NCI-H1694 treated with DMSO at 0.1 percent for 48 hours (cell line): ENCODE data around the gene FDXR.

Experiments
- DNase-seq: peaks from one replicate; lab custom pipeline; 2025; lab: John Stamatoyannopoulos, UW

Gene FDXR

DNA sequence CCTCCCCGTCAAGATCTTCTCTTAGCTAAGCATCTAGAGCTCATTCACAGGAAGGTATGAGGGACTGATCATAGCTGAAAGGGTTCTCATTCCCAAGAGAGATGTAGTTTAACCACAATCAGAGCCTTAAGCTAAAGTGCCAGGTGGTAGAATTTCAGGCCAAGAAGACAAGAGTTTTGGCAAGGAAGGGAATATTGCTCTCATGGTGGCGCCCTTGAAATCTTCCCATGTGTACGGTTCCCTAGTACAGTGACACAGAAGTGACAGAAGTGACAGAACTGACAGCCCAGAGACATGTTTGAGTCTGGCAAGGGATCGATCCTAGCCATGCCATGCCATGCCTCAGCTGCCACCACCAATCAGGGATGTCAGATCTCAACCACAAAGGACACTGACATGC lies 15.6 kb downstream of the FDXR start:
- no peak for DNase-seq

DNA sequence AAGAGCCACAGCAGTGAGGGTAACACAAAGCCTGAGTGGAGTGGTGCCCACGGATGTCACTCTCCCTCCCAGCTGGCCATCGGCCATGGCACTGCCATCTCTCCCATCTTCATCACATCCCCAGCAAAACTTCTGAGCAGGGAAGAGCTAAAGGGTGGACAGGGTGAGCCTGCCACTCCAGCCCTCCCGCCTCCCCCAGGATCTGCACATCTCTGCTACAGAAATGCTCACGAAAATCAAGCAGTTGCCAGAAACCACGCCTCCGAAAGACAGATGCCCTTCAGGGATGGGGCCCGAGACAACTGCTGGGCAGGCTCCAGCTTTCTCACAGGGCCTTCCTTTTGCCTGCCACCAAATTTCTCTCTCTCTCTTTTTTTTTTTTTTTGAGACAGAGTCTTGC lies 16.7 kb downstream of the FDXR start:
- peak; percentile 46 for DNase-seq

DNA sequence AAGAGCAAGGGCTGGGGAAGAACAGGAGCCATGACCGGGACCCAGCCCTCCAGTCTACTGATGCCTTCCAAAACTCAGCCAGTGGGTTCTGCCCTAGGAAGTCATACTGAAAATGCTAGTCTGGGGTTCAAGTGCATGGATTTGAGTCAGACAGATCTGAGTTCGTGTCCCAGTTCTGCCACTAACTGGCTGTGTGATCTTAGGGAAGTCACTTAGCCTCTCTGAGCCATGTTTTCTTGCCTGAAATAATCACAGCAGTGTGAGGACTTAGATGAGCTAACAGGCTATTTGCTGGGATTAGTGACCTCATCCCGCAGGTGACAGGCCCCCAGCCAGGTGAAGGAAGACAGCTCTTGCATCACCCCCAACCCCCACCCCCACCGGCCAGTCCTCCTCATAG lies 17.5 kb downstream of the FDXR start:
- no peak for DNase-seq

DNA sequence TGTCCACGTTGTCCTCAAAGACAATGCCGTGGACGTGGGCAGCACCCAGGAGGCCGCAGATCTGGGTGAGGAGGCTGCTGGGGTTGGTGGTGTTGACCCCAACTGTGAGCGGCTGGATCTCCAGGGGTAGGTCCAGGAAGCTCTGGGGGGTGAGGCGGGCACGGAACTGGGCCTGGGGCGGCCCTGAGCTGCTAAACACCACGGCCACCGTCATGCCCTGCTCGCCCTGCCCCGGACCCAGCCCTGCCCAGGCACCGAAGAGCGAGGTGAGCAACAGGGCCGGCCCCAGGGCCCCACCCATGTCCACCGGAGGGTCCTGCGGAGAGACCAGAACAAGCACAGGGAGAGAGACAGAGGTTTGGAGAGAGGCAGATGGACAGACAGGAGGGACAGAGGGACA lies 18.0 kb downstream of the FDXR start:
- DNase-seq: no peak

DNA sequence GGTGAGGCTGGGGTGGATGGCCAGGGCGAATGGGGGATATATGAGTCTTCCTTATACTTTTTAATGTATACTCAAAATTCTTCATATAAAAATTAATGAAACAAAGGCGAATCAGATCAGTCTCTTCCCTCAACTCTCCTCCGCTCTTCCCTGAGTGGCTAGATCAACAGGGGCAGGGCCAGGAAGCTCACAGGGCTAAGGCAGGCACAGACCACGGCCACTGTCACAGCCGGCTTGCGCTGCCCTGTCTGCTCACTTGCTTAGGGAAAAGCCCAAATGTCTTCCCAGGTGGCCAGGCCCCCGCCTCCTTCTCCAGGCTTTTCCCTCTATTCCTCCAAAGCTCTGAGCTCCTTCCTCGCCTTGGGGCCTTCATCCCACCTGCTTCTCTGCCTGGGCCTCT lies 19.1 kb downstream of the FDXR start:
- no peak for DNase-seq

DNA sequence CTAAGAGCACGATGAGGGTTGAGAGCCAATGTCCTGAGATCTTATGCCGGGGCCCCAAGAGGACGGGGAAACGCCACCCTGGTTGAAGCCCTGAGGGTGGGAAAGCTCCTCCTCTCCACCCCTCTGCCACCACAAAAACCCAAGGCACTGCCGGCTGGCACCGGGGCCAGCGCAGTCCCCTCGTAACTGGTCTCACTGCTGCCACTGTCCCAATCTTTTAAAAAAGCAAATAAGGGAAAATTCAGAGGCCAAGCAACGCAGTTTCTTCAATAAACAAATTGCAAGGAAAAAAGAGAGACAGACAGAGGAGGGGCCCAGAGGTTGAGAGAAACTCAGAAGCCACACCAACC lies 19.8 kb downstream of the FDXR start:
- no peak for DNase-seq

DNA sequence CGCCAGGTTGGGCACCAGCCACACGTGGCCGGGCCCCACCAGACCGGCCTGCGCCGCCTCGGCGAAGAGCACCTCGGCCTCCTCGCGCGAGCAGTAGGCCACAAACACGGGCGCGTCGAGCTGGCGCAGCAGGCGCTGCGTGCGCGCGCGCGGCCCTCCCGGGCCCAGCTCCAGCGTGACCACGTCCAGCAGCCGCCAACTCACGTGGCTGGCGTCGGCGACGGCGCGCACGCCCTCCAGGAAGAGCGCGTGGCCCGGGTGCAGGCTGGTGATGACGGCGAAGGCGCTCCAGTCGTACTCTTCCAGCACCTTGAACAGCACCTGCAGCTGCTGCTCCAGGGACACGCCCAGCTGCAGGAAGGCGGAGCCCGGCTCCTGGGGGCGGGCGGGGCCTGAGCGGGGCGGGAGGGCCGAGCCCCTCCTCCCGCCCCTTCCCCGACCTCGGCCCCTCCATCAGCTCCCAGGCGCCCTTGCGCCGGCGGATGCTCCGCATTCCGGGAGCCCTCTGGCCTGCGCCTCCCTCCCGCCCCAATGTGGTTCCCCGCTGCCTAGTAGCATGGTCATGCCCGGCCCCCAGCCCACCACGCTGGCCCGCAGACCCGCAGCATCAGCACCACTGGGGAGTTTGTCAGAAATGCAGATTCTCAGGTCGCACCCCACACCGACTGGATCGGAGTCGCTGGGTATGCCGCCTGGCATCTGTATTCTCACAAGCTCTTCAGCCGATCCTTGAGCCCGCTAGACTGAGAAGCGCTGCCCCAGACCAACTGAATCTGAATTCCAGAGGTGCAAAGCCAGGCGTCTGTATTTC lies 20.4 kb downstream of the FDXR start:
- no peak for DNase-seq

DNA sequence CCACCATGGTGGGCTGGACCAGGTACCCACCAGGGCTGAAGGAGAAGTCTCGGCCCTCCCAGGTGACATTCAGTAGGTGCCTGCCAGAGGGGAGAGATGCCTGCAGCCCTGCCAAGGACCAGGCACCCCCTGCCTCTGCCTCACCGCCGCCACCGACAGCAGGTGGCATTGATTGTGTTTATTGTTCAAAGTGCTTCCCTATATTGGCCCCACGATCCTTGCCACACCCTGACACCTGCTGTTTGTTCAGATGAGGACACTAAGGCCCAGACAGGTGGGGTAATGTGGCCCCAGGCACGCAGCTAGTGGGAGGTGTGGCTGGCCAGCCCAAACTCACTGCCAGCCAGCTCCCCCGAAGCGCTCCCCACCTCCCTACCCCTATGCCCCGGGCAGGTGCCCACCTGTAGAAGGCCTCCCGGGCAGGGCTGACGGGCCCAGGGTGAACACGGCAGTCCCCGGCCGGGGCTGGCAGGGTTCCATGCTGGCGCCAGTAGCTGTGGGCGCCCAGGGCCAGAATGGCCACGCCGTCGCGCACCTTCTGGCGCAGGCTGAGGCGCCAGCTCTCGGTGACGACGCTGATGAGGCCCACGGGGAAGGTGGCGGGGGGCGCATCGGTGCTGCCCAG lies 21.1 kb downstream of the FDXR start:
- DNase-seq: no peak

DNA sequence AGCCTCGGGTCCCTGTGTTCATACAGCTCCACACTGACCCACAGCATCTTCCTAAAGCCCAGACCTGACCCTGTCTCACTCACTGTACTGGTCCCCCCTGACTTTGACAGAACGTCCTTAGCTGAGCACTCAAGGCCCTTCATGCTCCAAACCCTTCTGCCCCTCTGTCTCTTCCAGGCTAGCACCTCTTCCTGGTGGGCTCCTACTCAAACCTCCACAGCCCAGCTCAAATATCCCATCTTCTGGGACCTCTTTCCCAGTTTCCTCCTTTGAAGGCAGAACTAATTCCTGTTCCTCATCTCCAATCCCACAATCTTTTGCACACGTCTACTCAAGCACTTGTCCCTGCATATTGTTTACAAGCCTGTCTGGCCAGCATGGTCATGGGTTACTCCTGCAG lies 21.9 kb downstream of the FDXR start:
- DNase-seq: no peak

DNA sequence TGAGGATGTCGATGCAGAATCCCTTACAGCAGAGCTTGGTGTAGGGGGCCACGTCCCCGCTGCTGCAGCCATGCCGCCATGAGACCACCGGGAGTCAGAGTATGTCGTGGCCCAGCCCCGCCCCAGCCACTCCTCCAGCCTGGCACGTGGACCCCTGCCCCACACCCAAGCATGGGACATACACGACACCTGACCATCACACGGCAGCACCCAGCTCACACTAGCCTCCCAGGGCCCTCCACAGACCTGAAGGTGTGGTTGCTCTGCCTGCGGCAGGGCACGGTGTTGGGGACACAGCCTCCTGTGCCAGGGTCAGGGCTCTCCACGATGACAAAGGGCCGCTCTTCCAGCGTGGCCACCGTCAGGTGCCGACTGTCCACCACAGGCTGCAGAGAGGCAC lies 22.5 kb downstream of the FDXR start:
- DNase-seq: no peak

DNA sequence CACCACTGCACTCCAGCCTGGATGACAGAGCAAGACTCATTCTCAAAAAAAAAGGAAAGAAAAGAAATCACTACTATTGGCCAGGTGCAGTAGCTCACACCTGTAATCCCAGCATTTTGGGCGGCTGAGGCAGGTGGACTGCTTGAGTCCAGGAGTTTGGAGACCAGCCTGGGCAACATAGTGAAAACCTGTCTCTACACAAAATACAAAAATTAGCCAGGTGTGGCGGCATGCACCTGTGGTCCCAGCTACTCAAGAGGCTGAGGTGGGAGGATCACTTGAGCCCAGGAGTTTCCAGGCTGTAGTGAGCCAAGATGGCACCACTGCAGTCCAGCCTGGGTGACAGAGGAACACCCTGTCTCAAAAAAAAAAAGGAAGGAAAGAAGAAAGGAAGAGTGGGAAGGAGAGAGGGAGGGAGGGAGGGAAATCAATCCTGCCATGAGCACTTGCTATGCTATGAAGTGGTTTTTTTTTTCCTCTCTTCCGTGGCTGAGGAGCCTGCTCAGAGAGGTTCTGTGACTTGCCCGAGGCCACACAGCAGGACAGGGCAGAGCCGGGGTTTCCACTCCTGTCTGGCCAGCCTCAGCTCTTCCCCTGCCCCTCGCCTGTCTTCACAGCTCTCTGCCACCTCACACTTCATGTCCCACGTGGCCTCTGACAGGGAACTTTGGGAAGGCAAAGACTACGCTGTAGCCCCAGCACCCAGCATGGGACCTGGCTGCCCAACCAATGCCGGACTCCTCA lies 24.0 kb downstream of the FDXR start:
- no peak for DNase-seq

DNA sequence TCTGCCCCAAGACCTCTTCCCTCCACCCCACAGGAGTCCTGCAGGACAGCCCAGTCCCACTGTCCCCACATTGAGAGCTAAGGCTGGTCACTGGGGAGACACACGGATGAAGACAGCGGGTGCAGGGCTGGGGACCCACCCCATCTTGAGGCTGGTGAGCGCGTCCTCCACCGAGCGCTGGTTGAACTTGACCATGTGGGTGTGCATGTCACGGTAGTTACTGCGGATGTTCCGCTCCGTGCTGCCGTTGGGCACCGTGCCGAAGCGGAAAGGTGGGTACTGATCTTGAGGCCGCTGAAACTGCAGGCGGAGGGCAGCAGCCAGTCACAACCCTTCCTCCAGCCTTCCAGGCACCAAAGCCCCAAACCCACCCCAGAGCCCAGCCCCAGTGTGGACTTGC lies 26.2 kb downstream of the FDXR start:
- no peak for DNase-seq

DNA sequence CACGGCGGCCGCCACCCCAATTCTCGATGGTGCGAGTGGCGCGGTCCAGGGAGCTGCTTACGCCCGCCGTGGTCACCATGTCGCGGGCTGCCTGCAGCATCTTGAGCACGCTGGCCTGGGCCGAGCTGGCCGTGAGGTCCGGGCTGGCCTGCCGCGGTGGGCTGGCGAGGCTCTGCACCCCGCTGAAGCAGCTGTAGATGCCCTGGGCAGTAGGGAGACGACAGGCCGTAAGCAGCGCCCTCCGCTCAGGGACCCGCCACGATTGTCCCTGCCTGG lies 29.5 kb downstream of the FDXR start:
- DNase-seq: no peak

DNA sequence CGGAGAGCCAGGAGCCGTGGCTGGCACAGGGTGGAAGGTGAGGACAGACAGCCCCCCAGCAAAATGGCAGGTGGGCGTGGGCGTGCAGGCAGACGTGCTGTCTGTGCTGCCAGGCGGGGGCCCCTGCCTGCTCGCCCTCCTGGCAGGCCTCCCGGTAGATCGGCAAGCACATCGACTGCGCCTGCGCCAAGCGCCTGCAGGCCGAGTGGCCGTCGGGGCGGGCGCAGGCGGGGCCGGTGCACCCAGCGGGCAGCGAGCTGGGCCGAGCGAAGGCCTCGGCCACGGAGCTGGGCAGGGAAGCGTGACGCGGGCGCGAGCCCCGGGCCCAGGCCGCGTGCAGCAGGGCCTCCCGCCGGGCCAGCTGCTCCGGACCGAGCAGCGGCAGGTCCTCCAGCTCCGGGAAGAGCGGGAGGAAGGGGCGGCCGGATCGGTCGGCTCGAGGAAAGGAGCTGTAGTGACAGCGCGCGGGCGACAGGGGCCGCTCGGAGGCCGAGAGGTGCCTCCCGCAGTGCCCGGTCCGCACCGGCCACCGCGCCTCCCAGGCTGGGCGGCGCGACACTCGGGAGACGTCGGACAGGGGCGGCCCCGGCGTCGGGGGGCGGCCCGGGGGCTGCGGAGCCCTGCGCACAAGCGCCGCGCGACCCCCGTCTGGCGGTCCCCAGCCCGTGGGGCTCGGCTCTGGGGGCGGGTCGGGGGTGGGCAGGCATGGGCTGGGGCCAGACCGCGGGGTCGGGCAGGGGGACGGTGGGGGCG lies 30.0 kb downstream of the FDXR start:
- DNase-seq: peak; percentile 88

DNA sequence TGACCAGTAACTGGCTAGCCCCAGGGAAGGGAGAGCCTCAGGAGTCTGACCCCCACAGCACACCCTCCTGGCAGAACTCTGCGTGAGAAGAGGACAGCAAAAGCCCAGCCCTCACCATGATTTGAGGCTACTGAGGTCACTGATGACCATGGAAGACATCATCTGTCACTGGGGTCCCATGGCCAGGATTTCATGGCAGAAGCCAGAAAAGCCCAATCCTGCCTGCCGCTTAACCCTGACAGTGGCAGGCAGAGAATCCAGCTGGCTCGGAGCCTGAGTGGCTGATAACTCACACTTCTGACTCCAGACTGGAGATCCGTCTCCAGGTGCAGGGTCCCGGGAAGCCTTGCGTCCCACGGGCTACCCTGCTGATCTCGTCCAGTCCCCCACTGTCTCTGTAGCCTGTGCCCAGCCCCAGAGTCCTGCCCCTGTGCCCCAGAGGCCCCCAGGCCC lies 30.6 kb downstream of the FDXR start:
- peak; percentile 47 for DNase-seq

DNA sequence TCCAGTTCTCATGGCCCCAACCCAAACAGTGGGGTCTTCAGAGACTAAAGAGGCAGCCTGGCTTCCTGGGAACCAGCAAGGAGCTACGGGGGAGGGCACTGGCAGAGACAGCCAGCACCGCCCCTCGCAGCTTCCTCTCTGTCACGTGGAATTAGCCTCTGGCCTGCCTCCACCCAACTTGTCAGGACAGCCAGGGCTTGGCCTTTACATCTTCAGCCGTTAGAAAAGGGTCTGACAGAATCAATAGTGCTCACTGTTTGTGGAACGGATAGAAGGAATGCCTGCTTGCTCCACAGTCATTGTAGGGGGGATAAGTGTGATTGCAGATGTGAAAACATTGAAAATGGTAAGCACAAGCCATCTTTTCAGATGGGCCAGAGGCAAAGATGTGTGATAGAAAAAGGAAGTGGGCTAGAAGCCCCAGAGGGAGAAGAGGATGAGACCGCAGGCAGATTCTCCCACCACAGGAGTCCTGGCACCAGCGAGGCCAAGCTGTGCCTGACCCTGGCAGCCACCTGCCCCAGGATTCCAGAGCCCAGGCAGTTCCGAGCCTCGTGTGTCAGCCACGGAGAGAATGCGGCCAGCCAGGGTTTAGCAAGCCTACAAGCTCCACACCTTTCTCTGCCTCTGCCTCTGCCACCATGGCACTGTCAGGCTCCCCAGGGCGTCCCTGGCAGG lies 31.7 kb downstream of the FDXR start:
- DNase-seq: peak; percentile 44

DNA sequence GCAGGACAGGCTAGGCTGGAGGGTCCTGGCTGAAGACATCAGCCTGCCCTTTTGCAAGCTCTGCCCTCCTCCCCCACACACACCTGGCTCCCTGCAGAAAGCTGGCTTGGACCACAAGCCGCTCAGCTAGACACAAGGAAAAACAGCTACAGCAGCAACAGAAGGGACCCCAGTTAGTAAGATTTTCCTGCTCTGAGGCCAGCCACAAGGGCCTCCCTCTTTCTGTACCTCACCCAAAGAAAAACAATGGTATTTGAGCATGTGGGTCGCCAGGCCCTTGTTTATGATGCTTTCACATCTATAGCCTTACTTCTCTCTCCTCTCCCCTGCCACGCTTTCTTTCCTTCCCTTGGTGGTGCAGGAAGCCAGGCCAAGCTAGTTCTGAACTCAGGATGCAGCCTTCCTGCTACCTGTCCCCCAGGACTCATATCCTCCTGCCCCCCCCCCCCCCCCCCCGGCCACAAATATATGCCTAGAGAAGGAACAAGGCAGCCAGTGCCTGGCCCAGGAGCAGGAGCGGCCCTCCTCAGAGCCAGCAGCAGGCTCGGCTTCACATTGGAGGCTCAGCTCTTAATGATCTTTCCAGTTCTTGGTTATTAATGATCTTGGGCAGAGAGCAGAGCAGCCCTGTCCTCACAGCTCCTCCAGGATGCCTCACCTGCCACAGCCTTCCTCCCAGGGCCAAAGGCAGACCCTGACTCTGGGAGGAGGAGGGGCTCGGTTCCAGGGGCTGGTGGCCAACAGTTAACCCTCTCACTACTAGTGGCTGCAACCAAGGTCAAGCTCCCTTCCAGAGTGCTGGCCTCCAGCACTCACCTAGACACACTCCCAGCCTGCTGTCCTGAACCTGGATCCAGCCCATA lies 32.6 kb downstream of the FDXR start:
- no peak for DNase-seq

DNA sequence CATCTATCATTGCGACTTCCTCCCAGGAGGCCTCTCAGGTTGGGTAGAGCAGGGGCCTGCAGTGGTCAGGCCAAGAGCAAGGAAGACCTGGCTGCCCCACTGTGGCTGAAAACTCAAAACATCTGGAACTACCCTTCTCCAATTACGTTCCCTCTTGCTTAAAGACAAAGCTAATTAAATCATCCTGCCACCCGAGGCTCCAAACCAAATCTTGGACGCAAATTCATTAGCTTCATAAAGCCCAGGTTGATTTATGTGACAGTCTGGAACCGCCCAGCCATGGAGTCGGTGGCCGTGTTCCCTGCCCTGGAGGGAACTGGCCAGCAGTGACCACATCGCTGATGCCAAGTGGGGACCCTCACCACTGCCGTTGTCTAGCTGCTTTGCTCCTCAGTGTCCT lies 34.5 kb downstream of the FDXR start:
- no peak for DNase-seq

DNA sequence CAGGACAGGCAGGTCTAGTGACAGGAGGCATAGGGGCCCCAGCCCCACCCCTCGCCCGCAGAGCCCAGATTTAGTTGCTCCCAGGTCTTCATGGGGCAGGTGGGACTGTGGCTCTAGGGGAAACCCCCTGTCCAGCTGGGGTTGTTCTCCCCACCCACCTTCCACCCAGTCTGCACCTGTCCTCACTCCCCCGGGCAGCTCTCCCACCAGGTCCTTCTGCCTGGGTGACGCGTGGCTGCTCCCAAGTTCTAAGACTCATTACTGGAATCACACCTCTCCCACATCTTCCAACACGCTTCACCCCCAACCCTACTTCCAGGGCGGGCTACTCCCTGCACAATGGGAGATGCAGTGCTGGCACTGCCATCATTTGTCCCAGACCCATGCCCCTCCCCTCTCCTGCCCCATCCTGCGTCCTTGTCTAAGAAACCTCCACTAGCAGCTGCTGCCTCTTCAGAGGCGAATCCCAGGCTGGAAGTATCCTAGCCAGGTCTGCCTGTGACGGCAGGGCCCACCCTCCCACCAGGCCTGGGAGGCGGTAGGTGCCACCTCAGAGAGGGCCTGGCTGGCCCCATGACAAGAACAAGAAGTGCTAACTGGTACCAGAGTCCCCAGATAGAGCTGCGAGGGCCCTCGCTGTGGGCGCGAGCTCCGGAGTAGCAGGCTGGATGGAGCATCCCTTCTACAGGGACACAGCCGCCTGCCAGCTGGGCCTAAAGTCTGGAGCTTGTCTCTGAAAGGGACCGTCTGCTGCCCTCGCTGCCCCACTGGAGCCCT lies 35.9 kb downstream of the FDXR start:
- no peak for DNase-seq

DNA sequence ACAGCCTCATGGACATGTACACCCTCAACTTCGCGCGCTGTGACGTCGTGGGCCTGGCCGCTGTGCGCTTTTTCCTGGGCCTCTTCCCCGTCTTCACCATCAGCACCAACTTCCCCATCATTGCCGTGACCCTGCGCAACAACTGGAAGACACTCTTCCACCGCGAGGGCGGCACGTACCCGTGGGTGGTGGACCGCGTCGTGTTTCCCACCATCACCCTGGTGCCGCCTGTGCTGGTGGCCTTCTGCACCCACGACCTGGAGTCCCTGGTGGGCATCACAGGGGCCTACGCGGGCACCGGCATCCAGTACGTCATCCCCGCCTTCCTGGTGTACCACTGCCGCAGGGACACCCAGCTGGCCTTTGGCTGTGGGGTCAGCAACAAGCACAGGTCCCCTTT lies 36.6 kb downstream of the FDXR start:
- no peak for DNase-seq
